ENCODE data around the gene THEM5.

DNA sequence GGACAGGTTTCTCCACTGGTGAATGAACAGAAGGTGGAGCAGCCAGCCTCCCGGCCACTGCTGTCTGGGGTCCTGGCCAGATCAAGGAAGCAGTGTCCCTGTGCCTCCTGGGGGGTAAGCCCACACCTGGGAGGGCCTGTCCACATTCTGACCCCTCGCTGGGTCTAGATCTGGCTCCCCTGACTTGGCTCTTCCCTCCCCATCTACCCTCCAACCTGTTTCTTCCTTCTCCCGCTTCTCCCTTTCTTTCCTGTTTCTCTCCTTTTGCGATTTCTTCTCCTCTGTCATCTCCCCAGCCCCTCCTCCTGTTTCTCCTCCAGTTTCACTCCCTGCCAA, 22.3 kb downstream of the THEM5 start:
- TF ChIP-seq, protein P1, sequence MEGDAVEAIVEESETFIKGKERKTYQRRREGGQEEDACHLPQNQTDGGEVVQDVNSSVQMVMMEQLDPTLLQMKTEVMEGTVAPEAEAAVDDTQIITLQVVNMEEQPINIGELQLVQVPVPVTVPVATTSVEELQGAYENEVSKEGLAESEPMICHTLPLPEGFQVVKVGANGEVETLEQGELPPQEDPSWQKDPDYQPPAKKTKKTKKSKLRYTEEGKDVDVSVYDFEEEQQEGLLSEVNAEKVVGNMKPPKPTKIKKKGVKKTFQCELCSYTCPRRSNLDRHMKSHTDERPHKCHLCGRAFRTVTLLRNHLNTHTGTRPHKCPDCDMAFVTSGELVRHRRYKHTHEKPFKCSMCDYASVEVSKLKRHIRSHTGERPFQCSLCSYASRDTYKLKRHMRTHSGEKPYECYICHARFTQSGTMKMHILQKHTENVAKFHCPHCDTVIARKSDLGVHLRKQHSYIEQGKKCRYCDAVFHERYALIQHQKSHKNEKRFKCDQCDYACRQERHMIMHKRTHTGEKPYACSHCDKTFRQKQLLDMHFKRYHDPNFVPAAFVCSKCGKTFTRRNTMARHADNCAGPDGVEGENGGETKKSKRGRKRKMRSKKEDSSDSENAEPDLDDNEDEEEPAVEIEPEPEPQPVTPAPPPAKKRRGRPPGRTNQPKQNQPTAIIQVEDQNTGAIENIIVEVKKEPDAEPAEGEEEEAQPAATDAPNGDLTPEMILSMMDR (IDR thresholded peaks at IDR 0.05), result no peak
- TF ChIP-seq POLR2A (IDR thresholded peaks at IDR 0.05), result no peak

Data from right lobe of liver (tissue), 4 donors.